Stimulated activated naive CD8-positive, alpha-beta T cell treated with anti-CD3 and anti-CD28 coated beads, Interleukin-15, amount 100 ng/mL, for 72 hours (primary cell): ENCODE measurements around the gene FADS1.

ENCODE experiments used
- ATAC-seq: fragments of 150-1000 bp; cut with Tn5 transposase; 2 replicates; pipeline ENCODE4 v1.10.0; 2021; ENCODE audit warnings: mild to moderate bottlenecking, moderate library complexity
- DNase-seq, 2 donors: peaks; one replicate each; pipeline ENCODE4 v3.0.0; 2021 to 2022
- H3K27ac Mint-ChIP-seq, 2 donors: one replicate each; pipeline ENCODE4 v1.8.0; 2022; ENCODE audit warnings: mild to moderate bottlenecking in 2 of 2, mixed read lengths in 2 of 2, moderate library complexity in 2 of 2
- H3K27me3 Mint-ChIP-seq: one replicate; pipeline ENCODE4 v1.8.0; 2022; ENCODE audit warnings: mixed read lengths
- H3K4me1 Mint-ChIP-seq: one replicate; pipeline ENCODE4 v1.8.0; 2022; ENCODE audit warnings: mild to moderate bottlenecking, mixed read lengths
- H3K4me3 Mint-ChIP-seq, 2 donors: one replicate each; pipeline ENCODE4 v1.8.0; 2022; ENCODE audit warnings: mild to moderate bottlenecking in 2 of 2, mixed read lengths in 2 of 2, moderate library complexity in 1 of 2
- H3K9me3 Mint-ChIP-seq, 2 donors: one replicate each; pipeline ENCODE4 v1.8.0; 2022; ENCODE audit warnings: mixed read lengths in 2 of 2

FADS1 gene

DNA sequence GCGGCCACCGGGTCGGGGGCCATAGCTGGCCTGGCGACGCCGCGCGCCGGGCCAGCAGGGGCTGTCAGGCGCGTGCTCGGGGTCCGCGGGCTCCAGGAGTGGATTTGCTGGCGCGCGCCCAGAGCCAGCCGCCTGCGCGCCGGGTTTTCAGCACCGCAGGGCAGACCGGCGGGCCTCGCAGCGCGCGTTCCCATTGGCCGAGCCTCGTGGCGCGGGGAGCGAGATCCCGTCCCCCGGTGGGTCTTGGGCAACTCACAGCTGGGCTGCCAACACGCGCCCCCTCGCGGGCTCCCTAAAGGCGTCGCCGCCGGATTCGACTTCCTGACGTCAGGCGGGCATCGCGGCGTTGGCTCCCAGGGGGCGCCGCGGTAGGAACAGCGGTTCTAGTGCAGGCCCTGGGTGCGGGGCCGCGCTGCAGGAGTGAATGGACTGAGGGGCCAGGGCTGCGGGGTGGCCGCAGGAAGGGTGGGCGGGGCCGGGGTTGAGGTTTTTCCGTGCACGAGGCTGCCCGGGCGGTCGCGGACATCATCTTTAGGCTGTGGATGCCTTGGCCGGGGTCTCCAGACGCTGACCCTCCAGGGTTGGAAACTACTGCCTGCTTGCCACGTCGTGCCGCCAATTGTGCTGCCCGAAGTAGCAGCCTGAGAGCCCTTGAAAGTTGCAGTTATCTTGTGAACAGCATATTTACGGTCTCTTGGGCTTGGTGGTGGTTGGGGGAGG, at the start of gene FADS1:
FADS1 (minus strand) TSS at position 268 of the 720 bp plus-strand sequence; CDS start at position 194, 74 bp downstream.
- Mint-ChIP-seq H3K4me3 (peak within 1 kb of the TSS; percentile 85 to 99), H3K4me1 (peaks cover 37% of the 10 kb centered on the region), H3K27ac (peak within 1 kb of the TSS; percentile 84 to 89), H3K9me3 (no peaks in the 10 kb centered on the region), H3K27me3 (peaks cover 32% of the 10 kb centered on the region)
- DNase-seq (peak; percentile 82 to 88), ATAC-seq (peak; percentile 82)

DNA sequence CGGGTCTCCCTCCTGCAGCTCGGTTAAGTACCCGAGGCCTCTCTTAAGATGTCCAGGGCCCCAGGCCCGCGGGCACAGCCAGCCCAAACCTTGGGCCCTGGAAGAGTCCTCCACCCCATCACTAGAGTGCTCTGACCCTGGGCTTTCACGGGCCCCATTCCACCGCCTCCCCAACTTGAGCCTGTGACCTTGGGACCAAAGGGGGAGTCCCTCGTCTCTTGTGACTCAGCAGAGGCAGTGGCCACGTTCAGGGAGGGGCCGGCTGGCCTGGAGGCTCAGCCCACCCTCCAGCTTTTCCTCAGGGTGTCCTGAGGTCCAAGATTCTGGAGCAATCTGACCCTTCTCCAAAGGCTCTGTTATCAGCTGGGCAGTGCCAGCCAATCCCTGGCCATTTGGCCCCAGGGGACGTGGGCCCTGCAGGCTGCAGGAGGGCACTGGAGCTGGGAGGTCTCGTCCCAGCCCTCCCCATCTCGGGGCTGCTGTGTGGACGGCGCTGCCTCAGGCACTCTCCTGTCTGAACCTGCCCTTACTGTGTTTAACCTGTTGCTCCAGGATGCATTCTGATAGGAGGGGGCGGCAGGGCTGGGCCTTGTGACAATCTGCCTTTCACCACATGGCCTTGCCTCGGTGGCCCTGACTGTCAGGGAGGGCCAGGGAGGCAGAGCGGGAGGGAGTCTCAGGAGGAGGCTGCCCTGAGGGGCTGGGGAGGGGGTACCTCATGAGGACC, 49.6 kb upstream of the FADS1 start:
- no peaks in the 10 kb centered on the region for H3K9me3 Mint-ChIP-seq
- no peak overlapping the region for H3K4me3 Mint-ChIP-seq
- peaks cover 13% of the 10 kb centered on the region for H3K27me3 Mint-ChIP-seq
- DNase-seq: no peak
- no peak for ATAC-seq
- peak overlapping the region in 1 of 2 donors; percentile 61 for H3K27ac Mint-ChIP-seq
- peaks cover 13% of the 10 kb centered on the region for H3K4me1 Mint-ChIP-seq

DNA sequence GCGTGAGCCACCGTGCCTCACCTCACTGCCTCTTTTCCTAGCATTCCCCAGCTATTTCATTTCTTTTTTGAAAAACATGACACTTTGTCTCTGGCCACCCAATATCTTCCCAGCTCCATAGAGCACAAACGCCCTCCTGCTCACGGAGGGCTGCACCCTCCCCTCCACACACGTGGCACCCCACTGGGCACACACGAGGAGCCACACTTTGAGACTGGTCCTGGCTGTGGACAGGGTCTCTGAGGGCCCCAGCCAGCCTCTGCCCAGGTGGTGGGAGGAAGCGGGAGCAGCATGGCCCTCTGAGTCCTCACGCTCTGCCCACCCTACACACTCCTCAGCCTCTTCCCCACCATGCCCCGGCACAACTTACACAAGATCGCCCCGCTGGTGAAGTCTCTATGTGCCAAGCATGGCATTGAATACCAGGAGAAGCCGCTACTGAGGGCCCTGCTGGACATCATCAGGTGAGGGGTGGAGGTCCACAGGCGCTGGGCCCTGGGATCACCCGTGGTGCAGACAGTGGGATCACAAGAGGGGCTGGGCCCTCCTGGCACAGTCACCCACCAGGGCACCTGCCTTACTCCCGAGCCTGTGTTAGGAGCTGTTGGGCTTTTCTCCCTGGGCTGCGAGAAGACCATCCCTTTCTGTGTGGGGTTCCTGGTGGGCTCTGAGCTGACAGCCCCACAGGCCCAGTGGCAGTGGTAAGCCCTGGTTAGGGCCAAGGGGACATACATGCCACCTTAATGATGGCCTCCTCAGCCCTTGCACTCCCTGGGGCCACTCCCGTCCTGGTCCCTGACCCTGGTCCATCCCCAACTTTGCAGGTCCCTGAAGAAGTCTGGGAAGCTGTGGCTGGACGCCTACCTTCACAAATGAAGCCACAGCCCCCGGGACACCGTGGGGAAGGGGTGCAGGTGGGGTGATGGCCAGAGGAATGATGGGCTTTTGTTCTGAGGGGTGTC, 48.3 kb upstream of the FADS1 start:
- no peak overlapping the region for H3K4me3 Mint-ChIP-seq
- peaks cover under 1% of the 10 kb centered on the region for H3K27me3 Mint-ChIP-seq
- peaks cover 5% of the 10 kb centered on the region for H3K4me1 Mint-ChIP-seq
- no peaks in the 10 kb centered on the region for H3K9me3 Mint-ChIP-seq
- no peak for DNase-seq
- peak overlapping the region in 1 of 2 donors; percentile 27 for H3K27ac Mint-ChIP-seq
- ATAC-seq: no peak

DNA sequence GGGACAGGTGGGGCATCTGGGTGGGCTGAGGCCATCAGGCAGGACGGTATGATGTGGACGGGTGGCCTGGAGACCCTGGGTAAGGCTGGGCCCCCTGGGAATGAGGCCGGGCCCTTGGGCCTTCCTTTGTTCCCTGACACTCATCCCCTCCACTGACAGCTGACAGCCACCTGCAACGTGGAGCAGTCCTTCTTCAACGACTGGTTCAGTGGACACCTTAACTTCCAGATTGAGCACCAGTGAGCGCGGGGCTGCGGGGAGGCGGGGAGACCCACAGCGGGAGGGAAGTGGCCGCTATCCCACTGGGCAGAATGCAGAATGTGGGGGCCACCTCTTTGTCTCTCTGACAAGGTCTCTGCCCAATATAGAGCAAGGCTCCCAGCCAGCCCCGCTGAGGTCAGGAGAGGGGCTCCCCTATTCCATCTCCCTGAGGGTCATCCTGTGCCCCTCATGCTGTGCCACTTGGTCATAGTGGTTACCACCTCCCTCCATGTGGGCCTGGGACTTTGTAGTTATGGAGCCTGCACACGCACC, 46.8 kb upstream of the FADS1 start:
- Mint-ChIP-seq H3K9me3 (no peaks in the 10 kb centered on the region), H3K27ac (no peak overlapping the region), H3K27me3 (no peaks in the 10 kb centered on the region), H3K4me1 (peaks cover 5% of the 10 kb centered on the region), H3K4me3 (no peak overlapping the region)
- ATAC-seq (no peak), DNase-seq (no peak)

DNA sequence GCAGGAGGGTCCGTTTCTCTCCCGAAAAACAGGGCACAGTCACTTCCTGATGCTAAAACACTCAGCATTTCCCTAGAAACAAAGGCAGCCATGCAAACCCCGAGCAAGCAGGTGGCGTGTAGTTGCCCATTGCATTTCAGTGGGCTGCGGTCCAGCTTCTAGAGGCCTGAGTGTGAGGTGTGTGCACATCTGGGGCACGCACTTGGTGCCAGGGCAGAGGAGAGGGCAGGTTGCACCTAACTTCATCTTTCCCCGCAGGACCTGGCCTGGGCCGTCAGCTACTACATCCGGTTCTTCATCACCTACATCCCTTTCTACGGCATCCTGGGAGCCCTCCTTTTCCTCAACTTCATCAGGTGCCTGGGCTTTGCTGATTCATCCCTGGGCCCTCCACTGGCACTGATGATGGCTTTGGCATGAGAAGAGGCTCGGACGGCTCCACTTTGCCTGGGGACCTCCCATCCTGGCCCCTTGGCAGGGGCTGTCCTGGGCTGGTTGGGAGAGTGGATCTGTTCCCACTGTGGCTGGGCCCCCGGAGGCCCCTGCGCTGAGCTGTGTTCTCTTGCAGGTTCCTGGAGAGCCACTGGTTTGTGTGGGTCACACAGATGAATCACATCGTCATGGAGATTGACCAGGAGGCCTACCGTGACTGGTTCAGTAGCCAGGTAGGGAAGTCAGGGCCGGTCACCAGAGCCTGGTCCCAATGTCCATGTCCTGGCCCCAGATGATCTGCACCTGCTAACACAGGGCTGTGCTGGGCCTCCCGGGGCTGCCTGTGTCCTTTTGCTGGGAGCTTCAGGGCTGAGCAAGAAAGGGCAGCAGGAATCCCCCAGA, 46.1 kb upstream of the FADS1 start:
- no peak for DNase-seq
- Mint-ChIP-seq H3K27me3 (no peaks in the 10 kb centered on the region), H3K4me3 (no peak overlapping the region), H3K9me3 (no peaks in the 10 kb centered on the region), H3K4me1 (peaks cover 5% of the 10 kb centered on the region), H3K27ac (peak overlapping the region in 1 of 2 donors; percentile 34)
- ATAC-seq: no peak

DNA sequence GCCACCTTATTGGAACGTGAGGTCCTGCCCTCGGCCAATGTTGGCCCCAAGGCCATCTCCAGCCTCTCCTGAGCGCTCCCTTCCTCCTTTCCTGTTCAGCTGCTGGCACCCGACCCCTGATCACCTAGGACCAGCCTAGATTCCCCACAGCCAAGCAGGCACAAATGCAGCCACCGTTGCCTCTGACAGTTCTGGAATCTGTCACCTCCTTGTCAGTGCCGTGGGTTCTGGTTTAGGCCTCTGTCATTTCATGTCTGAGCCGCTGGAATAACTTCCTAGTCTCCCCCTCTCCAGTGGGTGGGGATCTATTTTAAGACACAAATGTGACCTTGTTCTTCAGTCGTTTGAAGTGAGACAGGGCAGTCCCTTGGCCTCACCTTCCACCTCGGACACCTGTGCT, 44.8 kb upstream of the FADS1 start:
- ATAC-seq (no peak), DNase-seq (no peak)
- no peak overlapping the region for H3K27ac Mint-ChIP-seq
- H3K4me3 Mint-ChIP-seq: no peak overlapping the region
- H3K4me1 Mint-ChIP-seq: peaks cover 5% of the 10 kb centered on the region
- no peaks in the 10 kb centered on the region for H3K9me3 Mint-ChIP-seq
- no peaks in the 10 kb centered on the region for H3K27me3 Mint-ChIP-seq

DNA sequence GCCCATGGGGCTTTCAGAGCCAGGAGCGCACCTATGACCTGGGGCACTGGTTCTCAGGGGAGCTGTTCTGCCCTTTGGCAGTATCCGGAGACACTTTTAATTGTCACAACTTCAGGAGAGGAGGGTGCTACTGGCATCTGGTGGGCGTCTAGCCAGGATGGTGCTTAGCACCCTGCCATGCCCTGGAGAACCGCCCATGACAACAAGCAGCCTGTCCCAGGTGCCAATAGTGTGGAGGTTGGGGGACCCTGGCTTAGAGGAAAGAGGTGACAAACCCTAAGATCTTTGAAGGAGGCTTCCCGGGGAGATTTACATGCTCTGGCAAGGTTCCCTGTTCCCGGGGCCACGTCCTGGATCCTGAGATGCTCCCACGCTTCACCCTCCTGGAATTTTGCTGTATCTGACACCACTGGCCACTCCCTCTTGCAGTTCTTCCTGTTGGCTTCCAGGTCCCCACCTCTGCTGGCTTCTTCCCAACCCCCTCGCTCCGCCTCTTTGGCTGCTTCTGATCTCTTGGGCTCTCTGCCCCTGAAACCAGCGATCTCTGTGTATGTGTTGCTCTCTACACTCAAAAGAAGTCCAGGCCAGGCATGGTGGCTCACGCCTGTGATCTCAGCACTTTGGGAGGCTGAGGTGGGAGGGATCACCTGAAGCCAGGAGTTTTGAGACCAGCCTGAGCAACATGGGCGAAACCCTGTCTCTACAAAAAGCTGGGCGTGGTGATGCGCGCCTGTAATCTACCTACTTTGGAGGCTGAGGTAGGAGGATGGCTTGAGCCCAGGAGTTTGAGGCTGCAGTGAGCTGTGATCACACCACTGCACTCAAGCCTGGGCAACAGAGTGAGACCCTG, 43.5 kb upstream of the FADS1 start:
- no peaks in the 10 kb centered on the region for H3K27me3 Mint-ChIP-seq
- no peak overlapping the region for H3K4me3 Mint-ChIP-seq
- peak overlapping the region in 1 of 2 donors; percentile 15 for H3K27ac Mint-ChIP-seq
- no peaks in the 10 kb centered on the region for H3K4me1 Mint-ChIP-seq
- H3K9me3 Mint-ChIP-seq: no peaks in the 10 kb centered on the region
- ATAC-seq (no peak), DNase-seq (no peak)

DNA sequence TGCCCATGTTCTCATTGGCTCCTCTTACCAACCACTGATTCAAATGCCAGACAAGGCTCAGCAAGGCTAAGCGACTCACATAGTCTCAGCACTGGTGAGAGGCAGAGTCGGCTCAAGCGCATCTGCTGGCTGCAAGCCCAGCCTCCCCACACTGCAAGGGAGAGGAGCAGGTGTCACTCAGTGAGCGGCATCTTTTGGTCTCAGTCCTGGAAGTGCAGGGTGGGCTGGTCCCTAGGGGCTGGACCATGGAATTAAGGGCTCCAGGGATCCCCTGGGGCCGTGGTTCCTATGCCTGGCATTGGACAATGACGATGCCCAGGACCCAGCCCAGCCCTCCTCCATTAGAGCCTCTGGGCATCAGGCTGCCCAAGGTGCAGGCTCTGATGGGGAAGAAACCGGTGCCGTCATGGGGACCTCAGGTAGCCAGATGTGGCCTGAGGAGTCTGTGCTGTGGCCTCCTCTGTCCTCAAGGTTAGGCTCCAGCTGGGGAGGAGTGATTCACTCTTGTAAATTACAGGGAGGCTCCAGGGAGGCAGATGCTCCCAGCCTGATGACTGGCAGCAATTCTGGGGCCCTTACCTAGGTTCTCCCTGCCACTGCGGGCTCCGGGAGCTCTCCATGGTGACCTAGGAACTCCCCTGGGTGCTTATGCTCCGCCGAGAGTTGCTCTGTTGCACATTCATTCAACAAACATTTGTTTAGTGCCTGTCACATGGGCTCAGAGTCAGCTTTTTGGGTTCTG, 39.3 kb upstream of the FADS1 start:
- no peaks in the 10 kb centered on the region for H3K4me1 Mint-ChIP-seq
- H3K27me3 Mint-ChIP-seq: no peaks in the 10 kb centered on the region
- peak overlapping the region in 1 of 2 donors; percentile 74 for H3K27ac Mint-ChIP-seq
- no peak overlapping the region for H3K4me3 Mint-ChIP-seq
- DNase-seq (no peak), ATAC-seq (no peak)
- H3K9me3 Mint-ChIP-seq: no peaks in the 10 kb centered on the region

DNA sequence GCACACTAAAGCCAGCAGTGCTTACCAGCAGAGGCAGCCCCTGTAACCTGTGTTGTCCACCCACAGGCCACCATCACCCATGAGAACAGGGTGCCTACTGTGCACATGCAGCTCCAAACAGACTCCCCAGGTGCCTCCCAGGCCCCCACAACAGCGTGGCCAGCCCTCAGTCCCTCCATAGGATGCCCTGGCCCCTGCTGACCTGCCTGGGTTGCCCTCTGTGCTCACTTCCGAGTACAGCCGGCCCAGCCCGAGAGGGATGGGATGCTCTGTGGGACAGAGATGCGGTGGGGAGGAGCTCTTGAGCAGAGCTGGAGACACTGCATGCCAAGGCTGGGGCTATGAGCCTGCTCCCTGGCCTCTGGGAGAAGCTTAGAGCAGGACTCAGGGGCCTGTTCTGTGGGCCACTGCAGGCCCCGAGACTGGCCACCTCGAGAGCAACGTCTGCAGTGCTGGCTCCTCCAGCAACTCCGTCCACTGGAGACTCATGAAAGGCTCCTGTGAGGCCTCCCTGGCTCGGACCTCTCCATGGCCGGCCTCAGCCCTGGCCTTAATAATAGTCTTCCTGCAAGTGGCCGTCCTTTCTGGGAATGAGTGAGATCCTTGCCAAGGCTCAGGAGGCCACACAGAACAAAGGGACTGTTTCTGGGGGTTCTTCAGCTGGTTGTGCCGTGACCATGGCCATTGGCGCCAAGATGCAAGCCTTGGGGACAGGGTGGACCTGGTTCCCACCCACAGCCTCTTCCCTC, 38.3 kb upstream of the FADS1 start:
- Mint-ChIP-seq H3K4me3 (no peak overlapping the region), H3K27me3 (no peaks in the 10 kb centered on the region), H3K4me1 (no peaks in the 10 kb centered on the region), H3K27ac (no peak overlapping the region), H3K9me3 (no peaks in the 10 kb centered on the region)
- ATAC-seq (no peak), DNase-seq (no peak)

DNA sequence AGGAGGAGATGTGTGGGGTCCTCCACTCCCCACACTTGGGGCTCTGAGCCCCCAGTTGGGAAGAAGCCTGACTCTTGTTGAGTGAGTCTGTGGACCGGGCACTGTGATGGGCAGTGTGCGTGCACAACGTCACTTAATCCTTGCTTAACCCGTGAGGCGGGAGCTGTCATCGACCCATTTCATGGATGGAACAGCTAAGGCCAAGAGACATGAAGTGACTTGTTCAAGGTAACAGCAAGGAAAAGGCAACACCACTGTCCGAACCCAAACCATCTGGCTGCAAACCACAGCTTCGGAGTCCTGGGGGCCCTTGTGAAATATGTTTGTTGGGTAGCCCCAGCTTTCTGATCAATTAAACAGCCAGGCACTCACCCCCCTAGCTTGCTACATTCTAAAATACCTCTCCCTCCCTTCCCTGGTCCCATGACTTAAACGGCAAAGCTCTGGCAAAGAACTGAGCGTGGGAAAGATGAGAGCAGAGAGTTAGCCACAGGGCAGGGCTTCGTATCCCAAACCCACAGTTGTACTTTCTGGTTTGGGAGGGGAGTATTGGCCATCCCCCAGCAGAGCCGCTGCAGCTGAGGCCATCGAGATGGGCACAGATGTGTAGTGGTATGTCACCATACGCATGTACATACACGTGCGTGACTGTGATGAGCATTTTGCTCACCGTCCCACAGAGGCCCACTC, 37.5 kb upstream of the FADS1 start:
- Mint-ChIP-seq H3K27ac (peak overlapping the region in 1 of 2 donors; percentile 34), H3K4me1 (no peaks in the 10 kb centered on the region), H3K27me3 (no peaks in the 10 kb centered on the region), H3K4me3 (no peak overlapping the region), H3K9me3 (no peaks in the 10 kb centered on the region)
- ATAC-seq (no peak), DNase-seq (no peak)

DNA sequence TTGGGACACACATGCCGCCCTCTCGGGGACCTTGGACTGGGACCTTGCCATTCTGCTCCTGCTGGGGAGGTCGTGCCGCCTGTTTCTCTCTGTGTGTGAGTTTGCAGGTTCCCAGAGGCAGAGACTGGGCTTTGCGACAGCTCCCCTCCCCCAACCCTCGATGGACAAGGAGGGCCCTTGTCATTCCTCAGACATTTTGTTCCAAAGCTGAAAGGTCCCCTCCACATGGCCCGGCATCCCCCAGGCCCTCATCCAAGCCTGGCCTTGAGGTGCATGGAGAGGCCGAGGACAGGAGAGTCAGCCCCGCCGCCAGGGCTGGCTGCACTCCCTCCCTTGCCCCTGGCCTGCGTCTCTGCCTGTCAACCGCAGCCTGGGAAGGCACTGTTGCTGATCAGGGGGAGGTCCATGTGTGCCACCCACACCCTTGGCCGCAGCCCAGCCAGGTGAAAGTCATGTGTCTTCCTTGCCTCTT, 36.9 kb upstream of the FADS1 start:
- DNase-seq: no peak
- H3K4me3 Mint-ChIP-seq: no peak overlapping the region
- peak overlapping the region in 1 of 2 donors; percentile 33 for H3K27ac Mint-ChIP-seq
- no peaks in the 10 kb centered on the region for H3K27me3 Mint-ChIP-seq
- no peak for ATAC-seq
- no peaks in the 10 kb centered on the region for H3K9me3 Mint-ChIP-seq
- H3K4me1 Mint-ChIP-seq: no peaks in the 10 kb centered on the region

DNA sequence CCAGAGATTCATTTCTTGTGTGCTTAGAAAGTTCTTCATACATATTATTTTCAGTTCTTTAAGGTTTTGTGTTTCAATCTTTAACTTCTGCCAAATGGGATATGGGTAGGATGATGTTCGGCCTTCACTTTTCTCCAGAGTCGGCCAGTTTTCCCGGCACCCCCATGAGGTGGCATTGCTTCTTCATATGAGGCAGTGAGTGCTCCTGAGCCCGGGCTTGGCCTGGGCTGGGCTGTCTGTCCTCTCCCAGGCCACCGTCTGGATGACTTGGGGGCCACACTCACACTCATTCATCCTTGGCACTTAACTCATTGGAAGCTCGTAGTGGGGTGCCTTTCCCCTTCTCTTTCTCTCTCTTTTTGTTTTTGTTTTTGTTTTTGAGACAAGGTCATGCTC, 35.1 kb upstream of the FADS1 start:
- no peak for ATAC-seq
- Mint-ChIP-seq H3K27ac (peak overlapping the region in 1 of 2 donors; percentile 22), H3K4me3 (no peak overlapping the region), H3K27me3 (no peaks in the 10 kb centered on the region), H3K4me1 (no peaks in the 10 kb centered on the region), H3K9me3 (no peaks in the 10 kb centered on the region)
- DNase-seq: no peak
